Measurements from ENCODE around the gene LRRC1. TPM values are rescaled to one million over a fixed set of nuclear protein-coding genes. Genes with fewer than 3 reads are reported as not detected.

The LRRC1 gene
- total and polyA plus RNA-seq, 2 of the 8 experiments (the other 6 are each of a cell fraction or from before 2014, with no cell fraction given) = 6.7 to 15.9 TPM

DNA sequence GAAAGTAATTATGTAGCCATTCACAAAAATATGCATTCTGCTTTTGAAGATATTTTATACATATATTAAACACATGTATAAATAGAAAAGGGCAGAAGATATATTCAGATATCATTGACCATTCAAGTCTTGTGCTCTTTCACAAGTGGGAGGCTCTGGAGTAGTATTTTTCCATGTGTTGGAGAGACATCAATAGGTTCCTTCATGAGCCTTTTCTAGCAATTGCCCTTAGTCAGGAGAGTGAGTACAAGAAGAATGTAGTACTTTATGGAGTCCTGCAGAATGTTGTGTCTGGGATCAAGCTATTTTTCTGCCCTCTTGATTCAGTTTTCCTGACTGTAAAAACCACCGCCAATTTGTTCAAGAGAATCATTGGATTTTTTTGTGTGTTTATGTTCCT lies 117.9 kb downstream of the LRRC1 start (continued):
- TF ChIP-seq, protein P1, sequence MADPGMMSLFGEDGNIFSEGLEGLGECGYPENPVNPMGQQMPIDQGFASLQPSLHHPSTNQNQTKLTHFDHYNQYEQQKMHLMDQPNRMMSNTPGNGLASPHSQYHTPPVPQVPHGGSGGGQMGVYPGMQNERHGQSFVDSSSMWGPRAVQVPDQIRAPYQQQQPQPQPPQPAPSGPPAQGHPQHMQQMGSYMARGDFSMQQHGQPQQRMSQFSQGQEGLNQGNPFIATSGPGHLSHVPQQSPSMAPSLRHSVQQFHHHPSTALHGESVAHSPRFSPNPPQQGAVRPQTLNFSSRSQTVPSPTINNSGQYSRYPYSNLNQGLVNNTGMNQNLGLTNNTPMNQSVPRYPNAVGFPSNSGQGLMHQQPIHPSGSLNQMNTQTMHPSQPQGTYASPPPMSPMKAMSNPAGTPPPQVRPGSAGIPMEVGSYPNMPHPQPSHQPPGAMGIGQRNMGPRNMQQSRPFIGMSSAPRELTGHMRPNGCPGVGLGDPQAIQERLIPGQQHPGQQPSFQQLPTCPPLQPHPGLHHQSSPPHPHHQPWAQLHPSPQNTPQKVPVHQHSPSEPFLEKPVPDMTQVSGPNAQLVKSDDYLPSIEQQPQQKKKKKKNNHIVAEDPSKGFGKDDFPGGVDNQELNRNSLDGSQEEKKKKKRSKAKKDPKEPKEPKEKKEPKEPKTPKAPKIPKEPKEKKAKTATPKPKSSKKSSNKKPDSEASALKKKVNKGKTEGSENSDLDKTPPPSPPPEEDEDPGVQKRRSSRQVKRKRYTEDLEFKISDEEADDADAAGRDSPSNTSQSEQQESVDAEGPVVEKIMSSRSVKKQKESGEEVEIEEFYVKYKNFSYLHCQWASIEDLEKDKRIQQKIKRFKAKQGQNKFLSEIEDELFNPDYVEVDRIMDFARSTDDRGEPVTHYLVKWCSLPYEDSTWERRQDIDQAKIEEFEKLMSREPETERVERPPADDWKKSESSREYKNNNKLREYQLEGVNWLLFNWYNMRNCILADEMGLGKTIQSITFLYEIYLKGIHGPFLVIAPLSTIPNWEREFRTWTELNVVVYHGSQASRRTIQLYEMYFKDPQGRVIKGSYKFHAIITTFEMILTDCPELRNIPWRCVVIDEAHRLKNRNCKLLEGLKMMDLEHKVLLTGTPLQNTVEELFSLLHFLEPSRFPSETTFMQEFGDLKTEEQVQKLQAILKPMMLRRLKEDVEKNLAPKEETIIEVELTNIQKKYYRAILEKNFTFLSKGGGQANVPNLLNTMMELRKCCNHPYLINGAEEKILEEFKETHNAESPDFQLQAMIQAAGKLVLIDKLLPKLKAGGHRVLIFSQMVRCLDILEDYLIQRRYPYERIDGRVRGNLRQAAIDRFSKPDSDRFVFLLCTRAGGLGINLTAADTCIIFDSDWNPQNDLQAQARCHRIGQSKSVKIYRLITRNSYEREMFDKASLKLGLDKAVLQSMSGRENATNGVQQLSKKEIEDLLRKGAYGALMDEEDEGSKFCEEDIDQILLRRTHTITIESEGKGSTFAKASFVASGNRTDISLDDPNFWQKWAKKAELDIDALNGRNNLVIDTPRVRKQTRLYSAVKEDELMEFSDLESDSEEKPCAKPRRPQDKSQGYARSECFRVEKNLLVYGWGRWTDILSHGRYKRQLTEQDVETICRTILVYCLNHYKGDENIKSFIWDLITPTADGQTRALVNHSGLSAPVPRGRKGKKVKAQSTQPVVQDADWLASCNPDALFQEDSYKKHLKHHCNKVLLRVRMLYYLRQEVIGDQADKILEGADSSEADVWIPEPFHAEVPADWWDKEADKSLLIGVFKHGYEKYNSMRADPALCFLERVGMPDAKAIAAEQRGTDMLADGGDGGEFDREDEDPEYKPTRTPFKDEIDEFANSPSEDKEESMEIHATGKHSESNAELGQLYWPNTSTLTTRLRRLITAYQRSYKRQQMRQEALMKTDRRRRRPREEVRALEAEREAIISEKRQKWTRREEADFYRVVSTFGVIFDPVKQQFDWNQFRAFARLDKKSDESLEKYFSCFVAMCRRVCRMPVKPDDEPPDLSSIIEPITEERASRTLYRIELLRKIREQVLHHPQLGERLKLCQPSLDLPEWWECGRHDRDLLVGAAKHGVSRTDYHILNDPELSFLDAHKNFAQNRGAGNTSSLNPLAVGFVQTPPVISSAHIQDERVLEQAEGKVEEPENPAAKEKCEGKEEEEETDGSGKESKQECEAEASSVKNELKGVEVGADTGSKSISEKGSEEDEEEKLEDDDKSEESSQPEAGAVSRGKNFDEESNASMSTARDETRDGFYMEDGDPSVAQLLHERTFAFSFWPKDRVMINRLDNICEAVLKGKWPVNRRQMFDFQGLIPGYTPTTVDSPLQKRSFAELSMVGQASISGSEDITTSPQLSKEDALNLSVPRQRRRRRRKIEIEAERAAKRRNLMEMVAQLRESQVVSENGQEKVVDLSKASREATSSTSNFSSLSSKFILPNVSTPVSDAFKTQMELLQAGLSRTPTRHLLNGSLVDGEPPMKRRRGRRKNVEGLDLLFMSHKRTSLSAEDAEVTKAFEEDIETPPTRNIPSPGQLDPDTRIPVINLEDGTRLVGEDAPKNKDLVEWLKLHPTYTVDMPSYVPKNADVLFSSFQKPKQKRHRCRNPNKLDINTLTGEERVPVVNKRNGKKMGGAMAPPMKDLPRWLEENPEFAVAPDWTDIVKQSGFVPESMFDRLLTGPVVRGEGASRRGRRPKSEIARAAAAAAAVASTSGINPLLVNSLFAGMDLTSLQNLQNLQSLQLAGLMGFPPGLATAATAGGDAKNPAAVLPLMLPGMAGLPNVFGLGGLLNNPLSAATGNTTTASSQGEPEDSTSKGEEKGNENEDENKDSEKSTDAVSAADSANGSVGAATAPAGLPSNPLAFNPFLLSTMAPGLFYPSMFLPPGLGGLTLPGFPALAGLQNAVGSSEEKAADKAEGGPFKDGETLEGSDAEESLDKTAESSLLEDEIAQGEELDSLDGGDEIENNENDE (IDR thresholded peaks at IDR 0.05; ENCODE audit: insufficient replicate concordance, low read length) = no peak
- TF ChIP-seq SIRT6 (IDR thresholded peaks at IDR 0.05; ENCODE audit: low read length) = no peak
- no peak for TF ChIP-seq GABPA (IDR thresholded peaks at IDR 0.05; ENCODE audit: borderline replicate concordance, insufficient read depth, low read length)
- no peak for TF ChIP-seq FOSL1 (IDR thresholded peaks at IDR 0.05; ENCODE audit: insufficient read depth, low read depth, low read length)
- TF ChIP-seq, protein P2, sequence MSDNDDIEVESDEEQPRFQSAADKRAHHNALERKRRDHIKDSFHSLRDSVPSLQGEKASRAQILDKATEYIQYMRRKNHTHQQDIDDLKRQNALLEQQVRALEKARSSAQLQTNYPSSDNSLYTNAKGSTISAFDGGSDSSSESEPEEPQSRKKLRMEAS (IDR thresholded peaks at IDR 0.05) = no peak
